Endothelial cell of umbilical vein (primary cell): ENCODE results near the gene RNU7-1. TPM values are rescaled to one million over a fixed set of nuclear protein-coding genes. Genes with fewer than 3 reads are reported as not detected.

Experiments
- BruUV-seq: library from RNA; stranded (reverse); fragments of 400-500 nt; replicated peaks from 2 replicates; lab custom pipeline; 2021; lab: Mats Ljungman, UMichigan
- CTCF ChIA-PET: fragments of 300-600, 350-600 bp; sonication (Branson Sonifier 250); formaldehyde crosslinking; loops from one replicate; lab custom pipeline; 2021; ENCODE audit warnings: antibody characterized with exemption, inconsistent platforms; lab: Charles Lee
- POLR2A ChIA-PET: fragments of 300-600, 350-600 bp; sonication (Branson Sonifier 250); formaldehyde crosslinking; loops from one replicate; lab custom pipeline; 2021; ENCODE audit warnings: antibody characterized with exemption, inconsistent platforms; lab: Charles Lee
- DNase-seq: peaks from one replicate; pipeline ENCODE4 v3.0.0-alpha.2; 2011; ENCODE audit warnings: low read depth, low spot score
- FAIRE-seq: peaks from 2 replicates; lab custom pipeline; 2011; peaks lifted over from hg19 to GRCh38; lab: Jason Lieb, UNC
- H2AFZ ChIP-seq: 2 replicates; pipeline ENCODE4 v1.6.0; 2012; ENCODE audit warnings: low read depth, low read length, control low read depth, inconsistent platforms
- H3K27ac ChIP-seq: 2 replicates; pipeline ENCODE4 v1.5.1; 2011; ENCODE audit warnings: low read depth, mild to moderate bottlenecking, control low read depth, low read length, moderate library complexity; ENCODE audit not compliant: insufficient read depth
- H3K27me3 ChIP-seq, 2 experiments: 2 replicates each; pipeline versions ENCODE4 v1.6.0 to v1.6.1; 2011; ENCODE audit warnings: low read length in 2 of 2, mixed read lengths in 1 of 2; ENCODE audit not compliant: control insufficient read depth in 2 of 2, insufficient read depth in 2 of 2
- H3K36me3 ChIP-seq, 2 experiments: 2 replicates in 1 of 2; 3 replicates in 1 of 2; pipeline ENCODE4 v1.5.1; 2011; ENCODE audit warnings: low read length in 2 of 2, mild to moderate bottlenecking in 1 of 2, moderate library complexity in 1 of 2; ENCODE audit not compliant: control insufficient read depth in 2 of 2, insufficient read depth in 2 of 2; ENCODE audit errors: extremely low read depth in 1 of 2
- H3K4me1 ChIP-seq: 3 replicates; pipeline ENCODE4 v1.5.1; 2011; ENCODE audit warnings: mild to moderate bottlenecking, low read length; ENCODE audit not compliant: control insufficient read depth, insufficient read depth; ENCODE audit errors: extremely low read depth
- H3K4me2 ChIP-seq: 2 replicates; pipeline ENCODE4 v1.6.1; 2011; ENCODE audit warnings: low read length, control low read depth, mixed read lengths; ENCODE audit not compliant: insufficient read depth
- H3K4me3 ChIP-seq, 3 experiments: fragments of 200-600 bp in 1 of 3; sonication (generic), shearing (Covaris generic) in 1 of 3; replicated peaks in 1 of 3; 2 replicates each; pipeline ENCODE4 v1.5.1; 2011 to 2016; ENCODE audit warnings: control low read depth in 3 of 3, low read length in 3 of 3, mild to moderate bottlenecking in 2 of 3, inconsistent platforms in 1 of 3, low read depth in 1 of 3, moderate library complexity in 1 of 3; ENCODE audit not compliant: insufficient read depth in 1 of 3
- H3K79me2 ChIP-seq: 2 replicates; pipeline ENCODE4 v1.6.0; 2012; ENCODE audit warnings: low read length, inconsistent platforms; ENCODE audit not compliant: control insufficient read depth, insufficient read depth
- H3K9ac ChIP-seq: replicated peaks from 2 replicates; pipeline ENCODE3; 2011; ENCODE audit warnings: low read length, control low read depth; ENCODE audit not compliant: insufficient read depth; ENCODE audit errors: extremely low read depth
- H3K9me1 ChIP-seq: replicated peaks from 3 replicates; pipeline ENCODE4 v1.6.0; 2011; ENCODE audit warnings: mild to moderate bottlenecking, low read length; ENCODE audit not compliant: control insufficient read depth, insufficient read depth; ENCODE audit errors: extremely low read depth
- H3K9me3 ChIP-seq: replicated peaks from 2 replicates; pipeline ENCODE4 v1.5.1; 2012; ENCODE audit warnings: low read length, inconsistent platforms; ENCODE audit not compliant: control insufficient read depth, insufficient read depth
- H4K20me1 ChIP-seq: replicated peaks from 2 replicates; pipeline ENCODE3; 2011; ENCODE audit warnings: mild to moderate bottlenecking, low read length; ENCODE audit not compliant: control insufficient read depth, insufficient read depth; ENCODE audit errors: extremely low read depth
- EZH2 ChIP-seq: IDR thresholded peaks from 2 replicates; pipeline ENCODE4 v1.6.1; 2012; ENCODE audit warnings: borderline replicate concordance, low read depth, mild to moderate bottlenecking, moderate library complexity, low read length, inconsistent platforms; ENCODE audit not compliant: severe bottlenecking
- FOS ChIP-seq: IDR thresholded peaks from 2 replicates; pipeline ENCODE4 v1.6.1; 2011; ENCODE audit warnings: mild to moderate bottlenecking, low read length, moderate library complexity, borderline replicate concordance; ENCODE audit not compliant: insufficient read depth
- GATA2 ChIP-seq: IDR thresholded peaks from 2 replicates; pipeline ENCODE4 v1.7.0; 2011; ENCODE audit warnings: low read depth, mild to moderate bottlenecking, moderate library complexity, mixed read lengths, low read length; ENCODE audit not compliant: insufficient read length, insufficient read depth
- JUN ChIP-seq: IDR thresholded peaks from 2 replicates; pipeline ENCODE4 v1.6.1; 2011; ENCODE audit warnings: borderline replicate concordance, low read depth; ENCODE audit not compliant: insufficient read length, insufficient read depth
- MAX ChIP-seq: IDR thresholded peaks from 2 replicates; pipeline ENCODE4 v1.6.1; 2011; ENCODE audit not compliant: insufficient read depth, insufficient read length
- MYC ChIP-seq: IDR thresholded peaks from one replicate; pipeline ENCODE4 v1.6.1; 2011; ENCODE audit warnings: mild to moderate bottlenecking, low read depth, low read length
- POLR2A ChIP-seq: IDR thresholded peaks from 2 replicates; pipeline ENCODE4 v1.6.1; 2012; ENCODE audit warnings: low read depth, mild to moderate bottlenecking, control low read depth, low read length
- POLR2AphosphoS5 ChIP-seq: IDR thresholded peaks from 2 replicates; pipeline ENCODE4 v1.6.1; 2012; ENCODE audit warnings: low read depth, mild to moderate bottlenecking, control low read depth, low read length, moderate library complexity; ENCODE audit not compliant: insufficient read depth
- dilution Hi-C: fragments of 300-500 bp; cut with MboI; formaldehyde crosslinking; loops from one replicate; pipeline ENCODE4 v1.15.0; 2019; ENCODE audit warnings: low sequenced_read_pairs; ENCODE audit not compliant: extremely low pct_ligation_motif_present
- intact Hi-C: fragments of 100-400 bp; cut with micrococcal nuclease; formaldehyde crosslinking; loops from one replicate; pipeline ENCODE4 v1.10.0; 2022
- polyA plus RNA-seq, 4 experiments: library from polyadenylated mRNA; depleted of rRNA in 3 of 4; stranded (reverse) in 3 of 4; unstranded in 1 of 4; fragments of >200 nt; gene quantifications; 2 replicates each; pipeline versions ENCODE4 v1.2.1 to v1.2.3, GENCODE V29; 2011 to 2012; ENCODE audit warnings: missing spikeins in 1 of 4
- total RNA-seq: library from RNA; stranded (reverse); gene quantifications from 2 replicates; pipeline ENCODE4 v1.2.3, GENCODE V29; 2021
- TF ChIP-seq, protein P1 (sequence below), 2 donors: IDR thresholded peaks; 1 replicate in 1 of 2; 2 replicates in 1 of 2; pipeline ENCODE4 v1.5.1; 2011; ENCODE audit warnings: low read length in 2 of 2, mild to moderate bottlenecking in 2 of 2, moderate library complexity in 2 of 2, control low read depth in 1 of 2, inconsistent platforms in 1 of 2, low read depth in 1 of 2; ENCODE audit not compliant: insufficient read depth in 1 of 2; ENCODE audit errors: extremely low read depth in 1 of 2

RNU7-1 gene
- total and polyA plus RNA-seq, 2 donors (not counting 3 experiments of a cell fraction or from before 2014, with no cell fraction given), result not detected

DNA sequence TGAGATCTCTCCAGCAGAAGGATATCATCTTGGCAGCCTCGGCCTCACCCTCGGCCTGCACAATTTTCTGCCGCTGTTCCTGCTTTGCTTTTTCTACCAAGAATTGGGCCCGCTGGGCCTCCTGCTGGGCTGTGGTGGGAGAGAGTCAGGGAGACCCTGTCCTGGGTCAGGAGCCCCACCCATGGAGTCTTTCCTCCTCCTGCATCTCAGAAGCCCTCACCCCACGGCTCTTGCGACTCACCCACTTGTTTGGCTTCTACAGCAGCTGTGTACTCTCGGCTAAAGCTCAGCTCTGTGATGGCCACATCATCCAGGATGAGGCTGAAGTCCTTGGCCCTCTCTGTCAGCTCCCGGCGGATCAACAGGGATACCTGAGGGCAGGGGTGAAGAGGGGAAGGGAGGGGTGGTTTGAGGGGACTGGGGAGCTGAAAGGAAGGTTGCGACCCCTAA lies 24.1 kb downstream of the RNU7-1 start:
- H3K27ac ChIP-seq, result no peak overlapping the region
- peaks cover 13 to 30% of the 10 kb centered on the region in 2 experiments for H3K36me3 ChIP-seq
- TF ChIP-seq FOS, result no peak
- TF ChIP-seq JUN, result no peak
- TF ChIP-seq EZH2, result no peak
- TF ChIP-seq, protein P1, sequence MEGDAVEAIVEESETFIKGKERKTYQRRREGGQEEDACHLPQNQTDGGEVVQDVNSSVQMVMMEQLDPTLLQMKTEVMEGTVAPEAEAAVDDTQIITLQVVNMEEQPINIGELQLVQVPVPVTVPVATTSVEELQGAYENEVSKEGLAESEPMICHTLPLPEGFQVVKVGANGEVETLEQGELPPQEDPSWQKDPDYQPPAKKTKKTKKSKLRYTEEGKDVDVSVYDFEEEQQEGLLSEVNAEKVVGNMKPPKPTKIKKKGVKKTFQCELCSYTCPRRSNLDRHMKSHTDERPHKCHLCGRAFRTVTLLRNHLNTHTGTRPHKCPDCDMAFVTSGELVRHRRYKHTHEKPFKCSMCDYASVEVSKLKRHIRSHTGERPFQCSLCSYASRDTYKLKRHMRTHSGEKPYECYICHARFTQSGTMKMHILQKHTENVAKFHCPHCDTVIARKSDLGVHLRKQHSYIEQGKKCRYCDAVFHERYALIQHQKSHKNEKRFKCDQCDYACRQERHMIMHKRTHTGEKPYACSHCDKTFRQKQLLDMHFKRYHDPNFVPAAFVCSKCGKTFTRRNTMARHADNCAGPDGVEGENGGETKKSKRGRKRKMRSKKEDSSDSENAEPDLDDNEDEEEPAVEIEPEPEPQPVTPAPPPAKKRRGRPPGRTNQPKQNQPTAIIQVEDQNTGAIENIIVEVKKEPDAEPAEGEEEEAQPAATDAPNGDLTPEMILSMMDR (IDR thresholded peaks at IDR 0.05; ENCODE audit: extremely low read depth in 1 of 2, insufficient read depth in 1 of 2, low read depth in 1 of 2, low read length in 2 of 2), result no peak
- TF ChIP-seq POLR2AphosphoS5, result no peak
- no peak for TF ChIP-seq MYC
- no peak for TF ChIP-seq MAX
- TF ChIP-seq GATA2, result no peak
- TF ChIP-seq POLR2A, result no peak
- peaks cover 16% of the 10 kb centered on the region for H3K4me1 ChIP-seq
- POLR2A ChIA-PET, result interaction anchor here (0.6 kb wide), 1 partner anchor 58 kb away, joined by 3 read pairs; no protein-coding TSS in a partner anchor
- H3K9me1 ChIP-seq, result no peaks in the 10 kb centered on the region
- H3K27me3 ChIP-seq, result no peaks in the 10 kb centered on the region
- BruUV-seq, result no TSS peak
- no peak overlapping the region for H3K9ac ChIP-seq
- dilution Hi-C loops (no loop called here), intact Hi-C loops (no loop called here)
- FAIRE-seq (no peak), DNase-seq (no peak)
- H4K20me1 ChIP-seq, result no peaks in the 10 kb centered on the region
- CTCF ChIA-PET, result interaction anchor here (1.0 to 2.2 kb wide), 3 partner anchors 23 to 98 kb away, joined by 4 to 13 read pairs (median 6); partner anchors contain the start of genes C12orf57 and RNU7-1
- H3K4me3 ChIP-seq, result no peak overlapping the region
- no peak overlapping the region for H2AFZ ChIP-seq
- H3K4me2 ChIP-seq, result no peak overlapping the region
- peaks cover 50% of the 10 kb centered on the region for H3K79me2 ChIP-seq
- H3K9me3 ChIP-seq, result no peaks in the 10 kb centered on the region
